Measurements from ENCODE around the gene TMEM273. TPM values are rescaled to one million over a fixed set of nuclear protein-coding genes. Genes with fewer than 3 reads are reported as not detected.
"Not testable (repeated sequence)": the region's sequence is repeated elsewhere in the genome, so short reads cannot be mapped to it uniquely, and the experiment has no call there.

TMEM273 gene
- total RNA-seq, 1 experiment from 2014 or later, result not detected

GRCh38 chr10:49205206-49205605 is 17.0 kb upstream of the TMEM273 start:
- no peak for DNase-seq (ENCODE audit: low read depth)

GRCh38 chr10:49204119-49204518 is 15.9 kb upstream of the TMEM273 start:
- no peak for DNase-seq (ENCODE audit: low read depth)

- no peak for DNase-seq (ENCODE audit: low read depth)
These were observed 14.1 kb upstream of the TMEM273 start for GRCh38 chr10:49202266-49202665.

GRCh38 chr10:49200854-49201253 is 12.7 kb upstream of the TMEM273 start:
- no peak for DNase-seq (ENCODE audit: low read depth)

- DNase-seq (ENCODE audit: low read depth), result no peak
These were observed 9.0 kb upstream of the TMEM273 start for GRCh38 chr10:49197171-49197570.

- DNase-seq (ENCODE audit: low read depth), result not testable (repeated sequence)
These were observed 7.7 kb upstream of the TMEM273 start for GRCh38 chr10:49195864-49196263.

GRCh38 chr10:49194212-49194920 is 6.2 kb upstream of the TMEM273 start:
- DNase-seq (ENCODE audit: low read depth), result no peak

- no peak for DNase-seq (ENCODE audit: low read depth)
These were observed 3.2 kb upstream of the TMEM273 start for GRCh38 chr10:49191349-49191748.

GRCh38 chr10:49189422-49189821 is 1.2 kb upstream of the TMEM273 start:
- no peak for DNase-seq (ENCODE audit: low read depth)

- no peak for DNase-seq (ENCODE audit: low read depth)
These were observed 1.1 kb downstream of the TMEM273 start for GRCh38 chr10:49187044-49187484.

GRCh38 chr10:49186613-49187012 is 1.6 kb downstream of the TMEM273 start:
- DNase-seq (ENCODE audit: low read depth), result no peak

- no peak for DNase-seq (ENCODE audit: low read depth)
These were observed 3.0 kb downstream of the TMEM273 start for GRCh38 chr10:49185213-49185612.

GRCh38 chr10:49184642-49185111 is 3.5 kb downstream of the TMEM273 start:
- no peak for DNase-seq (ENCODE audit: low read depth)

GRCh38 chr10:49183596-49184542 is 4.3 kb downstream of the TMEM273 start:
- no peak for DNase-seq (ENCODE audit: low read depth)

- DNase-seq (ENCODE audit: low read depth), result no peak
These were observed 5.4 kb downstream of the TMEM273 start for GRCh38 chr10:49182776-49183175.

GRCh38 chr10:49180444-49180860 is 7.7 kb downstream of the TMEM273 start:
- DNase-seq (ENCODE audit: low read depth), result no peak

GRCh38 chr10:49179699-49180443 is 8.3 kb downstream of the TMEM273 start:
- DNase-seq (ENCODE audit: low read depth), result no peak

- no peak for DNase-seq (ENCODE audit: low read depth)
These were observed 9.4 kb downstream of the TMEM273 start for GRCh38 chr10:49178489-49179471.

GRCh38 chr10:49177391-49178355 is 10.5 kb downstream of the TMEM273 start:
- DNase-seq (ENCODE audit: low read depth), result peak; percentile 91
